Melanocyte of skin (primary cell): ENCODE results near the gene CHEK1. TPM values are rescaled to one million over a fixed set of nuclear protein-coding genes. Genes with fewer than 3 reads are reported as not detected.

ENCODE experiments used
- small RNA-seq, 2 donors: library from RNA; depleted of rRNA; stranded (forward); fragments of <200 nt; gene quantifications; one replicate each; pipeline ENCODE3, GENCODE V24; 2012
- total RNA-seq, 2 donors: library from RNA; depleted of rRNA; stranded (reverse); fragments of >200 nt; gene quantifications; 2 replicates each; pipeline ENCODE4 v1.2.3, GENCODE V29; 2012

CHEK1 gene
- total RNA-seq, result 10 to 100 TPM; 23.1 to 40.3 TPM

DNA sequence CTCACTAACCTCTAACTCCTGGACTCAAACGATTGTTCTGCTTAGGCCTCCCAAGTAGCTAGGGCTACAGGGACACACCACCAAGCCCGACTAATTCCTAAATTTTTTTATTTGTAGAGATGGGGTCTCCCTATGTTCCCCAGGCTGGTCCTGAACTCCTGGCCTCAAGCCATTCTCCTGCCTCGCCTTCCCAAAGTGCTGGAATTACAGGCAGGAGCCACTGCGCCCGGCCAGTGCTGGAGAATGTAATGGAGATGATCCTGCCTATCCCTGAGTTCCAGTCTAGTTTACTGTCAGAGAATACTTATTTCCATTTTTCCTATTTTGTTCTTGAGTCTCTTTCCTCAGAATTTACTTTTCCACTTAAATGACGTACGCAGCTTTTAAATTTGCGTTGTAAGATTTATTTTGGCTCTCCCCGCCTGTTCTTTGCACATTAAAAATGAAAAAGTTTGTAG lies at the start of gene CHEK1:
Gene CHEK1, plus strand, starts transcription at position 408 of the 458 bp plus-strand sequence. CDS start 1,606 bp downstream, outside the sequence.

DNA sequence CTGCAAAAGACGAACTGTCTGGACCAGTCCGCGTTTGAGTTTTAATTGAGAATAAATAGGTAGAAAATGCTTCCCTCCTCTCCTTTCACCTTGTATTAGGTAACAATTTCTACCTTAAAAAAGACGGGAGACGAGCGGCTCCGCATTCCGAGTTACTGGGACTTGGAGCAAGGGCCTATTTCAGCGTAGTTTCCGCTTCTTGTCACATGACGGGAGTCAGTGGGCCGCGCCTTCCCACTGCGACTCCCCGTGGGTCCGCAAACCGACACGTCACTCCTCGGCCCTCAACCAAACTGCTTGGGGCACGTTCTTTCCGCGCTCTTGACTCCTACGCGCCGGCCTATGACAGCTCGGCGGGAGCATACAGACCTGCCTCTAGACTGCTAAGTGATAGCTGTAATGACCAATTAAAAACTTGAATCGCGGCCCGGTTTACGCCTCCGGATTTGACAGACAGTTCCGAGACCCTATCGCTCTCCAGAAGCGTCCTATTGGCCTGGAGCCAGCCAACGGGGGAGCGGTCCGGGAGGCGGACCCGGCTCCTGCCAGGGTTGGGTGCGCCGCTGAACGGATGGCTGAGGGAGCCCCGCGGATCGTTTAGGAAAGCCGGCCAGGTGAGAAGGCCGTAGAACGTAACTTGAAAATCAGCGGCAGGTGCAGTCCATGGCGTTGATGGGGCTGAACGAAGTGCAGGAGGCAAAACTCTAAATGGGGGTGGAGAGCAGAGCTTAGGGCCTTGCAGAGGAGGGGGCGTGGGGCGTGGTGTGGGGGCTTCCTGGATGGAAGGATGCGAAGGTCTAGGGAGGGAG lies 32.5 kb upstream of the CHEK1 start, which contains the start of gene STT3A:
Gene STT3A, plus strand, starts transcription at position 548 of the 809 bp plus-strand sequence. CDS start 3,064 bp downstream, outside the sequence.

DNA sequence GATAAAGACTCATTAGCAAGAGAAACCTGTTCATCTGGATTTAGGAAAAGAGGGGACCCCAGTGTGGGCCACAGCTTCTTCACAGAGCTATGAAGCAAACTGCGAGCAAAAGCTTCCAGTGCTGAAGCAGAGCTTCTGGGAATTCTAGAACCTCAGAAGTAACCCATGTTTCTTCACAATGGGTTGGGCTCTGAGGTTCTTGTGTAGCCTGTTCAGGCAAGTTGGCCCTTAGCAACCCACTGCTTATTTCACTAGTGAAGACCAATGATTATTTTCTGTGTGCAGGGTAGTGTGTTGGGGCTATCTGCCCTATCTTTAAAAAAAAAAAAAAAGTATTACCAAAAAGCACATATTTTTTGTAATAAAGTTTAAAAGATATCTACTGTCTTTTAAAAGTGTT lies 55.8 kb downstream of the CHEK1 start, which contains the start of gene ACRV1:
Gene ACRV1, minus strand, starts transcription at position 101 of the 400 bp plus-strand sequence. Its CDS starts 67 bp downstream, at position 34.

Small RNA genes lying within 50 kb of the gene (small RNA-seq; reads per million reads assigned to genes)
- gene RNU2-35P, result 0.09 to 0.70 reads per million in 2 donors

Other genes with a start within 250 kb of the CHEK1 start
- 10 to 100 TPM; 76.6 to 80.5 TPM for gene FEZ1, start 128.9 kb upstream of the CHEK1 start, total RNA-seq
- 100 to 1,000 TPM; 115 to 125 TPM for gene EI24, start 55.7 kb upstream of the CHEK1 start, total RNA-seq
- gene STT3A, start 32.3 kb upstream of the CHEK1 start, total RNA-seq, result 100 to 1,000 TPM; 220 to 315 TPM
- gene ACRV1, start 55.7 kb downstream of the CHEK1 start, total RNA-seq, result under 1 TPM in 1 of 2 donors, not detected in 1; under 0.01 TPM
- gene PATE1, start 121.1 kb downstream of the CHEK1 start, total RNA-seq, result not detected
- under 1 TPM in 1 of 2 donors, not detected in 1; 0.69 TPM for gene PATE2, start 153.7 kb downstream of the CHEK1 start, total RNA-seq
- gene PATE3, start 163.0 kb downstream of the CHEK1 start, total RNA-seq, result not detected
- not detected for gene PATE4, start 208.2 kb downstream of the CHEK1 start, total RNA-seq